Sigmoid colon (tissue), 7 donors: ENCODE data around the gene ELAVL4. TPM values are rescaled to one million over a fixed set of nuclear protein-coding genes. Genes with fewer than 3 reads are reported as not detected.

Source experiments
- DNase-seq: peaks from one replicate; pipeline ENCODE4 v3.0.0-alpha.2; 2019
- H3K27ac ChIP-seq, 4 donors: fragments of 200-600 bp; sonication (generic); one replicate each; pipeline ENCODE4 v1.5.1; 2016 to 2019; ENCODE audit warnings: mild to moderate bottlenecking in 1 of 4
- H3K27me3 ChIP-seq, 3 donors: fragments of 200-600 bp; sonication (generic); one replicate each; pipeline ENCODE4 v1.5.1; 2019; ENCODE audit warnings: mild to moderate bottlenecking in 1 of 3
- H3K36me3 ChIP-seq, 4 donors: fragments of 200-600 bp; sonication (generic); one replicate each; pipeline ENCODE4 v1.5.1; 2016 to 2019
- H3K4me1 ChIP-seq, 4 donors: fragments of 200-600 bp; sonication (generic); one replicate each; pipeline ENCODE4 v1.5.1; 2017 to 2019
- H3K4me3 ChIP-seq, 4 donors: fragments of 200-600 bp; sonication (generic); one replicate each; pipeline ENCODE4 v1.5.1; 2017 to 2019; ENCODE audit warnings: mild to moderate bottlenecking in 2 of 4, moderate library complexity in 1 of 4
- H3K9me3 ChIP-seq, 4 donors: fragments of 200-600 bp in 3 of 4; sonication (generic) in 3 of 4; one replicate each; pipeline versions ENCODE4 v1.5.1 to v1.6.1; 2013 to 2019
- CTCF ChIP-seq, 4 experiments: fragments of 450-650 bp in 3 of 4; fragments of 200-600 bp in 1 of 4; IDR thresholded peaks; one replicate each; pipeline ENCODE4 v1.5.1; 2016 to 2019; ENCODE audit warnings: antibody characterized with exemption in 4 of 4, mild to moderate bottlenecking in 3 of 4, moderate library complexity in 2 of 4
- EP300 ChIP-seq, 4 donors: sonication (generic); formaldehyde crosslinking; IDR thresholded peaks; one replicate each; pipeline ENCODE4 v1.6.1; 2017; ENCODE audit warnings: antibody characterized with exemption in 4 of 4
- POLR2A ChIP-seq, 2 donors: fragments of 450-650 bp; IDR thresholded peaks; one replicate each; pipeline ENCODE4 v1.6.1; 2016; ENCODE audit warnings: antibody characterized with exemption in 2 of 2, mild to moderate bottlenecking in 2 of 2, moderate library complexity in 2 of 2
- POLR2AphosphoS5 ChIP-seq, 4 donors: sonication (generic); formaldehyde crosslinking; IDR thresholded peaks; one replicate each; pipeline ENCODE4 v1.6.1; 2017; ENCODE audit warnings: antibody characterized with exemption in 4 of 4
- WGBS, 2 donors: extraction: QIAGEN DNeasy Blood & Tissue Kit; methylation state at CpG; one replicate each; pipeline ENCODE4 v1.1.7; 2013; 5-methylcytosine and 5-hydroxymethylcytosine counted together
- intact Hi-C: fragments of 100-400 bp; cut with DNase I; formaldehyde crosslinking; loops from one replicate; pipeline ENCODE4 v1.15.1; 2023
- polyA plus RNA-seq, 3 donors: library from polyadenylated mRNA; stranded (reverse); fragments of 200-250 nt; gene quantifications; one replicate each; pipeline ENCODE4 v1.2.3, GENCODE V29; 2013
- total RNA-seq, 4 donors: library from RNA; depleted of rRNA; stranded (reverse); fragments of >200 nt; gene quantifications; one replicate each; pipeline ENCODE4 v1.1.0, GENCODE V29; 2016
- donor health status: healthy with polysubstance abuse.
- donor health status: Bipolar disorder and iron deficiency.
- donor health status: healthy.

The ELAVL4 gene
- total and polyA plus RNA-seq, 7 donors: 0.23 to 11.8 (median 2.9) TPM; not detected in 1

DNA sequence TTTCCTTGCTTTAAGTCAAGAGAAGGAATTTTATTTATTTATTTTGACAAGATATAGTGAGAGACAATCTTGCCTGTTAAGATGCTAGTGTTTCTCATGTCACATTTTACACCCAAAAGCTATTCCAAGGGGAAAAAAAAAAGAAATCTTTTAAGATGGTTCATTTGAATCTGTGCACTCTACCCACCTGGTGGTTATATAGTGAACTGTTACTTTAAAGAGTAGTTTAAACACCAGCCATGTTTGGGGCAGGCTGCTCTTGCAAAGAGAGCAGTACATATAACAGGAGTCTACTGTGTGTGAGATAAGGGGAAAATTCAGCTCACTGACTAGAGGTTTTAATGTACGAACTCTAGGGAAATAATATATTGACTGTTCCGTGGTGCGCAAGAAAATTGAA lies 3.3 kb upstream of the ELAVL4 start:
- intact Hi-C loops: no loop called here
- Histone ChIP-seq H3K36me3 (no peaks in the 10 kb centered on the region), H3K27me3 (peaks cover 0 to 33% (median 4%) of the 10 kb centered on the region in 3 donors), H3K27ac (no peak overlapping the region), H3K4me3 (no peak overlapping the region), H3K9me3 (no peaks in the 10 kb centered on the region), H3K4me1 (peaks cover 0 to 11% (median 4%) of the 10 kb centered on the region in 4 donors)
- 89 to 91% methylated on average over 3 of the region's 3 CpGs for WGBS, 2 donors
- TF ChIP-seq EP300 (IDR thresholded peaks at IDR 0.05) (no peak), POLR2AphosphoS5 (IDR thresholded peaks at IDR 0.05) (no peak)
- no peak for DNase-seq

DNA sequence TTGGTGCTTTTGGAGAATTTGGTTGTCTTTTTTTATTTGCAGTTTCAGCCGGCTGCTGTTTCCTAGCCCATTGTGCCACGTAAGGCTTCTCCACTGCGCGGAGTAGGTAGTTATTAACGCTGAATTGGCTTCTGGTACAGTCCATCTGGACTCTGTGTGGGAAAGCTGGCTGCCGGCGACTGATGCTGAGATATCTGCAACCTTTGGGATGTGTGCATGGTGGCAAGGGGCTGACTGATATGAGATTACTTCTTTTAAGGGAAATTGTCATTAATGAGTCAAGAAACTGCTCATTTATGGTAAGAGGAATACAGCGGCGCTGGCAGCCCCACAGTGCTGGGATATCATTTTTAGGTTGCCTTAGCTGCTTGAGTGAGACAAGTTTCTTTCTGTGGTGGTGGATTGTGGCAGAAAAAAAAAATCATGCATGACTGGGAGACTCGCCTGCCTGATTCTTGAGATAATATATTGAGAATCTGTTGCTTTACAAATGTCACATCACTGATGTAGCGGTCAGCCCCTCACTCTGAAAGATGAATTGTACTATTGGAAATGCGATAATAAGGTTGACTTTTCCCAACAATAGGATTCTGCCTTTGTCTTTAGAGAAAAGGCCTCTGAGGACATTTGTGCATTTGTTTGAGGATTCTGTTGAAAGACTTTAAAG lies 2.5 kb upstream of the ELAVL4 start:
- no peaks in the 10 kb centered on the region for H3K36me3 ChIP-seq
- intact Hi-C loops: no loop called here
- no peak overlapping the region for H3K27ac ChIP-seq
- WGBS, 2 donors: 88 to 91% methylated on average over 12 of the region's 12 CpGs
- TF ChIP-seq CTCF (IDR thresholded peaks at IDR 0.05) (no peak), POLR2A (IDR thresholded peaks at IDR 0.05) (no peak), POLR2AphosphoS5 (IDR thresholded peaks at IDR 0.05) (no peak), EP300 (IDR thresholded peaks at IDR 0.05) (no peak)
- H3K4me3 ChIP-seq: no peak overlapping the region
- no peak for DNase-seq
- H3K9me3 ChIP-seq: no peaks in the 10 kb centered on the region
- H3K27me3 ChIP-seq: peaks cover 0 to 41% (median 4%) of the 10 kb centered on the region in 3 donors
- peaks cover 0 to 17% (median 6%) of the 10 kb centered on the region in 4 donors for H3K4me1 ChIP-seq

- H3K27ac ChIP-seq: no peak overlapping the region
- peaks cover 0 to 17% (median 6%) of the 10 kb centered on the region in 4 donors for H3K4me1 ChIP-seq
- no peaks in the 10 kb centered on the region for H3K36me3 ChIP-seq
- no peak for DNase-seq
- peaks cover 0 to 62% (median 7%) of the 10 kb centered on the region in 3 donors for H3K27me3 ChIP-seq
- intact Hi-C loops: no loop called here
- TF ChIP-seq POLR2AphosphoS5 (IDR thresholded peaks at IDR 0.05): no peak
- no peak for TF ChIP-seq CTCF (IDR thresholded peaks at IDR 0.05)
- TF ChIP-seq POLR2A (IDR thresholded peaks at IDR 0.05): no peak
- TF ChIP-seq EP300 (IDR thresholded peaks at IDR 0.05): no peak
- H3K9me3 ChIP-seq: no peaks in the 10 kb centered on the region
- H3K4me3 ChIP-seq: no peak overlapping the region
- 60 to 62% methylated on average over 4 of the region's 4 CpGs for WGBS, 2 donors
Measured at GRCh38 chr1:50109116-50109515, 396 bp downstream of the ELAVL4 start.

- Histone ChIP-seq H3K4me1 (peaks cover 0 to 17% (median 6%) of the 10 kb centered on the region in 4 donors), H3K36me3 (no peaks in the 10 kb centered on the region), H3K9me3 (no peaks in the 10 kb centered on the region), H3K4me3 (no peak overlapping the region), H3K27ac (no peak overlapping the region), H3K27me3 (peaks cover 0 to 62% (median 7%) of the 10 kb centered on the region in 3 donors)
- intact Hi-C loops: no loop called here
- TF ChIP-seq POLR2AphosphoS5 (IDR thresholded peaks at IDR 0.05) (no peak), POLR2A (IDR thresholded peaks at IDR 0.05) (no peak)
- DNase-seq: no peak
- 3 to 11% methylated on average over 8 of the region's 8 CpGs for WGBS, 2 donors
Measured at GRCh38 chr1:50109647-50110075, 941 bp downstream of the ELAVL4 start.

GRCh38 chr1:50110151-50110550 lies 1.4 kb downstream of the ELAVL4 start:
- H3K9me3 ChIP-seq: no peaks in the 10 kb centered on the region
- H3K4me1 ChIP-seq: peaks cover 0 to 17% (median 6%) of the 10 kb centered on the region in 4 donors
- TF ChIP-seq POLR2AphosphoS5 (IDR thresholded peaks at IDR 0.05) (no peak), CTCF (IDR thresholded peaks at IDR 0.05) (no peak), EP300 (IDR thresholded peaks at IDR 0.05) (no peak), POLR2A (IDR thresholded peaks at IDR 0.05) (no peak)
- H3K4me3 ChIP-seq: peak overlapping the region in 1 of 4 donors; percentile 10
- no peaks in the 10 kb centered on the region for H3K36me3 ChIP-seq
- no peak for DNase-seq
- H3K27ac ChIP-seq: no peak overlapping the region
- peaks cover 0 to 65% (median 7%) of the 10 kb centered on the region in 3 donors for H3K27me3 ChIP-seq
- intact Hi-C loops: no loop called here
- 1 to 8% methylated on average over 9 of the region's 9 CpGs for WGBS, 2 donors
